ENCODE results near the gene MAP3K8. TPM values are rescaled to one million over a fixed set of nuclear protein-coding genes. Genes with fewer than 3 reads are reported as not detected.
"Not testable (repeated sequence)": the region's sequence is repeated elsewhere in the genome, so short reads cannot be mapped to it uniquely, and the experiment has no call there.

MAP3K8 gene
- total RNA-seq, 2 experiments from 2014 or later: 54.5 to 56.8 TPM

GRCh38 chr10:30404540-30404939 lies 29.4 kb upstream of the MAP3K8 start:
- no peak overlapping the region for H3K4me3 Mint-ChIP-seq
- DNase-seq (no peak), ATAC-seq (no peak)
- no peak overlapping the region for H3K27ac Mint-ChIP-seq
- peaks cover 2% of the 10 kb centered on the region for H3K9me3 Mint-ChIP-seq (ENCODE audit: low read depth)
- peaks cover 1% of the 10 kb centered on the region for H3K36me3 Mint-ChIP-seq
- CTCF ChIA-PET: interaction anchor here (0.6 to 2.7 kb wide), 5 partner anchors 10 to 186 kb away, joined by 3 to 8 read pairs (median 3); no protein-coding TSS in a partner anchor
- H3K4me1 Mint-ChIP-seq: peaks cover 11% of the 10 kb centered on the region
- H3K27me3 Mint-ChIP-seq: no peaks in the 10 kb centered on the region

- CTCF ChIA-PET: interaction anchor here (0.8 to 2.6 kb wide), 10 partner anchors 9 to 171 kb away, joined by 3 to 11 read pairs (median 4); no protein-coding TSS in a partner anchor
- no peak for DNase-seq
- H3K4me3 Mint-ChIP-seq: no peak overlapping the region
- no peak overlapping the region for H3K27ac Mint-ChIP-seq
- peaks cover 20% of the 10 kb centered on the region for H3K4me1 Mint-ChIP-seq
- no peak for ATAC-seq
- H3K9me3 Mint-ChIP-seq (ENCODE audit: low read depth): no peaks in the 10 kb centered on the region
- H3K27me3 Mint-ChIP-seq: no peaks in the 10 kb centered on the region
- no peaks in the 10 kb centered on the region for H3K36me3 Mint-ChIP-seq
These were observed 22.7 kb upstream of the MAP3K8 start for GRCh38 chr10:30411263-30411662.

GRCh38 chr10:30412901-30413300 lies 21.1 kb upstream of the MAP3K8 start:
- ATAC-seq (no peak), DNase-seq (no peak)
- no peak overlapping the region for H3K27ac Mint-ChIP-seq
- no peaks in the 10 kb centered on the region for H3K27me3 Mint-ChIP-seq
- peaks cover 34% of the 10 kb centered on the region for H3K4me1 Mint-ChIP-seq
- no peaks in the 10 kb centered on the region for H3K9me3 Mint-ChIP-seq (ENCODE audit: low read depth)
- H3K36me3 Mint-ChIP-seq: no peaks in the 10 kb centered on the region
- no peak overlapping the region for H3K4me3 Mint-ChIP-seq
- CTCF ChIA-PET: interaction anchor here (0.7 to 3.0 kb wide), 11 partner anchors 15 to 665 kb away, joined by 3 to 18 read pairs (median 5); no protein-coding TSS in a partner anchor

- Mint-ChIP-seq H3K9me3 (ENCODE audit: low read depth) (no peaks in the 10 kb centered on the region), H3K27ac (peak overlapping the region; percentile 36), H3K4me3 (no peak overlapping the region), H3K4me1 (peaks cover 46% of the 10 kb centered on the region), H3K36me3 (no peaks in the 10 kb centered on the region), H3K27me3 (no peaks in the 10 kb centered on the region)
- ATAC-seq: peak; percentile 58
- CTCF ChIA-PET: interaction anchor here (0.5 to 3.0 kb wide), 25 partner anchors 10 to 403 kb away, joined by 3 to 18 read pairs (median 4); partner anchors contain the start of gene MAP3K8
- DNase-seq: peak; percentile 54
These were observed 19.9 kb upstream of the MAP3K8 start for GRCh38 chr10:30413996-30414576.

GRCh38 chr10:30415593-30415992 lies 18.4 kb upstream of the MAP3K8 start:
- Mint-ChIP-seq H3K4me3 (no peak overlapping the region), H3K27me3 (no peaks in the 10 kb centered on the region), H3K27ac (no peak overlapping the region), H3K4me1 (peaks cover 58% of the 10 kb centered on the region), H3K36me3 (no peaks in the 10 kb centered on the region), H3K9me3 (ENCODE audit: low read depth) (no peaks in the 10 kb centered on the region)
- DNase-seq: no peak
- CTCF ChIA-PET: interaction anchor here (0.9 to 2.2 kb wide), 10 partner anchors 13 to 176 kb away, joined by 3 to 20 read pairs (median 4); partner anchors contain the start of gene MAP3K8
- ATAC-seq: no peak

- Mint-ChIP-seq H3K4me3 (no peak overlapping the region), H3K27me3 (no peaks in the 10 kb centered on the region), H3K36me3 (peaks cover under 1% of the 10 kb centered on the region), H3K9me3 (ENCODE audit: low read depth) (no peaks in the 10 kb centered on the region), H3K27ac (peak overlapping the region; percentile 90), H3K4me1 (peaks cover 56% of the 10 kb centered on the region)
- DNase-seq: no peak
- ATAC-seq: no peak
- CTCF ChIA-PET: interaction anchor here (1.0 to 1.3 kb wide), 2 partner anchors 112 to 115 kb away, joined by 3 to 4 read pairs; no protein-coding TSS in a partner anchor
These were observed 16.7 kb upstream of the MAP3K8 start for GRCh38 chr10:30417301-30417700.

- no peak overlapping the region for H3K4me3 Mint-ChIP-seq
- H3K27me3 Mint-ChIP-seq: no peaks in the 10 kb centered on the region
- no peaks in the 10 kb centered on the region for H3K9me3 Mint-ChIP-seq (ENCODE audit: low read depth)
- peak overlapping the region; percentile 58 for H3K27ac Mint-ChIP-seq
- ATAC-seq (no peak), DNase-seq (no peak)
- peaks cover 1% of the 10 kb centered on the region for H3K36me3 Mint-ChIP-seq
- CTCF ChIA-PET: interaction anchor here (0.7 to 2.7 kb wide), 6 partner anchors 8 to 171 kb away, joined by 3 to 17 read pairs (median 6); partner anchors contain the start of gene MAP3K8
- peaks cover 61% of the 10 kb centered on the region for H3K4me1 Mint-ChIP-seq
These were observed 13.7 kb upstream of the MAP3K8 start for GRCh38 chr10:30420266-30420665.

- no peaks in the 10 kb centered on the region for H3K27me3 Mint-ChIP-seq
- H3K9me3 Mint-ChIP-seq (ENCODE audit: low read depth): no peaks in the 10 kb centered on the region
- no peak overlapping the region for H3K4me3 Mint-ChIP-seq
- DNase-seq: no peak
- no peak for ATAC-seq
- peaks cover 1% of the 10 kb centered on the region for H3K36me3 Mint-ChIP-seq
- no peak overlapping the region for H3K27ac Mint-ChIP-seq
- CTCF ChIA-PET: interaction anchor here (1.0 to 2.2 kb wide), 4 partner anchors 26 to 113 kb away, joined by 3 to 6 read pairs (median 4); no protein-coding TSS in a partner anchor
- peaks cover 59% of the 10 kb centered on the region for H3K4me1 Mint-ChIP-seq
These were observed 13.2 kb upstream of the MAP3K8 start for GRCh38 chr10:30420766-30421165.

- Mint-ChIP-seq H3K27ac (no peak overlapping the region), H3K4me3 (no peak overlapping the region), H3K9me3 (ENCODE audit: low read depth) (no peaks in the 10 kb centered on the region), H3K36me3 (peaks cover 1% of the 10 kb centered on the region), H3K27me3 (no peaks in the 10 kb centered on the region), H3K4me1 (peaks cover 55% of the 10 kb centered on the region)
- ATAC-seq (no peak), DNase-seq (no peak)
- CTCF ChIA-PET: interaction anchor here (1.0 to 2.2 kb wide), 4 partner anchors 12 to 111 kb away, joined by 3 to 6 read pairs (median 4); partner anchors contain the start of gene MAP3K8
These were observed 11.8 kb upstream of the MAP3K8 start for GRCh38 chr10:30422151-30422695.

GRCh38 chr10:30422981-30423654 lies 10.9 kb upstream of the MAP3K8 start:
- no peak overlapping the region for H3K27ac Mint-ChIP-seq

GRCh38 chr10:30423655-30424275 lies 10.2 kb upstream of the MAP3K8 start:
- not testable (repeated sequence) for H3K9me3 Mint-ChIP-seq (ENCODE audit: low read depth); H3K27me3 Mint-ChIP-seq; DNase-seq; H3K4me3 Mint-ChIP-seq; ATAC-seq; H3K27ac Mint-ChIP-seq; H3K36me3 Mint-ChIP-seq
- CTCF ChIA-PET: interaction anchor here (1.6 kb wide), 1 partner anchor 10 kb away, joined by 3 read pairs; the partner anchor contains the start of gene MAP3K8
- peaks cover 54% of the 10 kb centered on the region for H3K4me1 Mint-ChIP-seq

More at GRCh38 chr10:30422981-30423654, 10.9 kb upstream of the MAP3K8 start:
- no peak for DNase-seq
- no peak for ATAC-seq
- CTCF ChIA-PET: interaction anchor here (1.6 to 2.2 kb wide), 2 partner anchors 11 to 69 kb away, joined by 3 to 6 read pairs; partner anchors contain the start of gene MAP3K8
- peaks cover 1% of the 10 kb centered on the region for H3K36me3 Mint-ChIP-seq
- H3K27me3 Mint-ChIP-seq: no peaks in the 10 kb centered on the region
- H3K4me1 Mint-ChIP-seq: peaks cover 55% of the 10 kb centered on the region
- no peaks in the 10 kb centered on the region for H3K9me3 Mint-ChIP-seq (ENCODE audit: low read depth)
- H3K4me3 Mint-ChIP-seq: no peak overlapping the region

- no peak for DNase-seq
- peaks cover 1% of the 10 kb centered on the region for H3K36me3 Mint-ChIP-seq
- H3K9me3 Mint-ChIP-seq (ENCODE audit: low read depth): no peaks in the 10 kb centered on the region
- H3K4me1 Mint-ChIP-seq: peaks cover 36% of the 10 kb centered on the region
- CTCF ChIA-PET: interaction anchor here (2.0 kb wide), 1 partner anchor 108 kb away, joined by 6 read pairs; no protein-coding TSS in a partner anchor
- H3K27ac Mint-ChIP-seq: no peak overlapping the region
- no peak overlapping the region for H3K4me3 Mint-ChIP-seq
- no peak for ATAC-seq
- no peaks in the 10 kb centered on the region for H3K27me3 Mint-ChIP-seq
These were observed 8.5 kb upstream of the MAP3K8 start for GRCh38 chr10:30425336-30426075.

All from activated CD8-positive, alpha-beta memory T cell treated with anti-CD3 and anti-CD28 coated beads, Interleukin-2, amount 10 ng/mL, durations not matched to agents 7 days and 5 days (primary cell).